Activated B cell treated with CpG ODN at 0.5 μM for 24 hours (primary cell): Measurements from ENCODE around the gene ALPI. TPM values are rescaled to one million over a fixed set of nuclear protein-coding genes. Genes with fewer than 3 reads are reported as not detected.
"Not testable (repeated sequence)": the region's sequence is repeated elsewhere in the genome, so short reads cannot be mapped to it uniquely, and the experiment has no call there.

Source experiments
- ATAC-seq: fragments of 200-7000 bp; cut with Tn5 transposase; one replicate; pipeline ENCODE4 v1.10.0; 2021; ENCODE audit warnings: low read depth, mild to moderate bottlenecking, moderate library complexity
- CTCF ChIA-PET: fragments of 350-600 bp; sonication (Branson Sonifier 250); formaldehyde crosslinking; loops from one replicate; lab custom pipeline; 2021; ENCODE audit warnings: antibody characterized with exemption; lab: Charles Lee
- POLR2A ChIA-PET: fragments of 350-600 bp; sonication (Branson Sonifier 250); formaldehyde crosslinking; loops from one replicate; lab custom pipeline; 2021; ENCODE audit warnings: antibody characterized with exemption; lab: Charles Lee
- DNase-seq: peaks from one replicate; pipeline ENCODE4 v3.0.0; 2022
- H3K27ac Mint-ChIP-seq: one replicate; pipeline ENCODE4 v1.8.0; 2020; ENCODE audit warnings: mixed read lengths
- H3K27me3 Mint-ChIP-seq: one replicate; pipeline ENCODE4 v1.8.0; 2021; ENCODE audit warnings: mixed read lengths
- H3K36me3 Mint-ChIP-seq: one replicate; pipeline ENCODE4 v1.8.0; 2021; ENCODE audit warnings: low read depth, mixed read lengths
- H3K4me1 Mint-ChIP-seq: one replicate; pipeline ENCODE4 v1.8.0; 2021; ENCODE audit warnings: mixed read lengths
- H3K4me3 Mint-ChIP-seq: one replicate; pipeline ENCODE4 v1.8.0; 2020; ENCODE audit warnings: mild to moderate bottlenecking, mixed read lengths
- H3K9me3 Mint-ChIP-seq: one replicate; pipeline ENCODE4 v1.8.0; 2020; ENCODE audit warnings: mixed read lengths
- intact Hi-C: fragments of 100-400 bp; cut with micrococcal nuclease; formaldehyde crosslinking; loops from one replicate; pipeline ENCODE4 v1.15.1; 2024
- total RNA-seq: library from RNA; stranded (reverse); gene quantifications from 2 replicates; pipeline ENCODE4 v1.2.3, GENCODE V29; 2022
- TF ChIP-seq, protein P1 (sequence below): fragments of 200-600 bp; IDR thresholded peaks from one replicate; pipeline ENCODE4 v1.8.0; 2022; ENCODE audit warnings: antibody characterized with exemption, mild to moderate bottlenecking

ALPI gene
- total RNA-seq, 1 donor from 2014 or later, result not detected

DNA sequence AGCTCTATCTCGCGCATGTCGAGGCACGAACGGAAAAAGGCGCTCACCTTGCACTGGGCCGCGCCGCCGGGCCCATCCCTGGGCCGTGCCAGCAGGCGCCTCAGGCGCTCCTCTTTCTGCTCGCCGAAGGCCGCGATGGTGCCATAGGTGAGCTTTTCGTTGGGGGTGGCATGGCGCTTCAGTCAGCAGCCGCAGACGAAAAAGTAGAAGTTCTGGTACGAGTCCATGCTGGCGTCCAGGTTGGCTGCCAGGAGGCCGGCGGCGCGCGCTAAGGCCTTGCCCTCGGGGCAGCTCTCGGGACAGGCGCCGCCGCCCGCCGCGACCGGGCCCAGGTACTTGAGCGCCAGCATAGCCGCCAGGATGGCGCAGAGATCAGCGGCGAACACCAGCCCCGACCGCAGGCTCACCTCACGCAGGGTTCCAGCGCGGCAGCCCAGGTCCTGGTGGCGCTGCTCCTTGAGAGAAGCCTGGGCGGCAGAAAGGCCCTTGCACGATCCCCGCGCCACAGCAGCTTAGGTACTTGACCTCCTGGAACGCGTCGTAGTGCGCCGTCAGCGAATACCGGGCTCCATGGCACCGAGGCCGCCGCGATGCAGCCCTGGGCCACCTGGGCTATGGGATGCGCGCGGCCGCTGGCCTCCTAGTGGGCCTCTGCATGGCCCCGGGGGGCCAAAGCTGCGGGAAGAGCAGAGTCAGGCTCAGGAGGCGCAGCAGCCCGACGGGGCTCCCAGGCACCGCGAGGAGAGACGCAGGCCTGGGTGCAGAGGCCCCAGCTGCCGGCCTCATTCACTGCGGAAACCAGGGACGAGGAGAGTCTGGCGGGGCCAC, 36.5 kb upstream of the ALPI start:
- H3K9me3 Mint-ChIP-seq, result no peaks in the 10 kb centered on the region
- no peaks in the 10 kb centered on the region for H3K36me3 Mint-ChIP-seq
- no peak for DNase-seq
- CTCF ChIA-PET, result no interaction called here
- no peak overlapping the region for H3K4me3 Mint-ChIP-seq
- TF ChIP-seq, protein P1, sequence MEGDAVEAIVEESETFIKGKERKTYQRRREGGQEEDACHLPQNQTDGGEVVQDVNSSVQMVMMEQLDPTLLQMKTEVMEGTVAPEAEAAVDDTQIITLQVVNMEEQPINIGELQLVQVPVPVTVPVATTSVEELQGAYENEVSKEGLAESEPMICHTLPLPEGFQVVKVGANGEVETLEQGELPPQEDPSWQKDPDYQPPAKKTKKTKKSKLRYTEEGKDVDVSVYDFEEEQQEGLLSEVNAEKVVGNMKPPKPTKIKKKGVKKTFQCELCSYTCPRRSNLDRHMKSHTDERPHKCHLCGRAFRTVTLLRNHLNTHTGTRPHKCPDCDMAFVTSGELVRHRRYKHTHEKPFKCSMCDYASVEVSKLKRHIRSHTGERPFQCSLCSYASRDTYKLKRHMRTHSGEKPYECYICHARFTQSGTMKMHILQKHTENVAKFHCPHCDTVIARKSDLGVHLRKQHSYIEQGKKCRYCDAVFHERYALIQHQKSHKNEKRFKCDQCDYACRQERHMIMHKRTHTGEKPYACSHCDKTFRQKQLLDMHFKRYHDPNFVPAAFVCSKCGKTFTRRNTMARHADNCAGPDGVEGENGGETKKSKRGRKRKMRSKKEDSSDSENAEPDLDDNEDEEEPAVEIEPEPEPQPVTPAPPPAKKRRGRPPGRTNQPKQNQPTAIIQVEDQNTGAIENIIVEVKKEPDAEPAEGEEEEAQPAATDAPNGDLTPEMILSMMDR, result no peak
- POLR2A ChIA-PET, result no interaction called here
- peaks cover 29% of the 10 kb centered on the region for H3K27me3 Mint-ChIP-seq
- H3K4me1 Mint-ChIP-seq, result peaks cover 10% of the 10 kb centered on the region
- intact Hi-C loops, result no loop called here
- ATAC-seq, result no peak
- H3K27ac Mint-ChIP-seq, result no peak overlapping the region

DNA sequence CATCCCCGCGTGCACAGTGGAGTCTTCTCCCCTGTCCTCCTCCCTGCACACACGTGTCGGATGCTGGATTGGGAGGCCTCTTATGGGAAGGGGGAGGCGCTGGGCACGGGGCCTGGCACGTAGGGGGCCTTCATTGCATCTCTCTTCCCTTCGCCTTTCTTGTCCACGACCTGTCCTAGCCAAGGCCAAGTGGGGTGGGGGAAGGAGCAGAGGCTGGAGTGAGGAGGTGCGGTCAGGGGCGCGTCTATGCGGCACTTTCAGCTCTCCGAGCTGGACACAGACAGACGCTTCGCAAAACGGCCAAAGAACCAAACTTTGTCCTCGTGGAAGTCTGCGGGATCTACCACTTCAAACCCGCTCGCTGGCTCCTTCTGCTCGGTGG, 35.9 kb upstream of the ALPI start:
- no peak for ATAC-seq
- Mint-ChIP-seq H3K4me3 (no peak overlapping the region), H3K27me3 (peaks cover 29% of the 10 kb centered on the region), H3K36me3 (no peaks in the 10 kb centered on the region), H3K9me3 (no peaks in the 10 kb centered on the region), H3K4me1 (peaks cover 10% of the 10 kb centered on the region), H3K27ac (no peak overlapping the region)
- TF ChIP-seq, protein P1, result no peak
- intact Hi-C loops, result no loop called here
- ChIA-PET POLR2A (no interaction called here), CTCF (no interaction called here)
- no peak for DNase-seq

DNA sequence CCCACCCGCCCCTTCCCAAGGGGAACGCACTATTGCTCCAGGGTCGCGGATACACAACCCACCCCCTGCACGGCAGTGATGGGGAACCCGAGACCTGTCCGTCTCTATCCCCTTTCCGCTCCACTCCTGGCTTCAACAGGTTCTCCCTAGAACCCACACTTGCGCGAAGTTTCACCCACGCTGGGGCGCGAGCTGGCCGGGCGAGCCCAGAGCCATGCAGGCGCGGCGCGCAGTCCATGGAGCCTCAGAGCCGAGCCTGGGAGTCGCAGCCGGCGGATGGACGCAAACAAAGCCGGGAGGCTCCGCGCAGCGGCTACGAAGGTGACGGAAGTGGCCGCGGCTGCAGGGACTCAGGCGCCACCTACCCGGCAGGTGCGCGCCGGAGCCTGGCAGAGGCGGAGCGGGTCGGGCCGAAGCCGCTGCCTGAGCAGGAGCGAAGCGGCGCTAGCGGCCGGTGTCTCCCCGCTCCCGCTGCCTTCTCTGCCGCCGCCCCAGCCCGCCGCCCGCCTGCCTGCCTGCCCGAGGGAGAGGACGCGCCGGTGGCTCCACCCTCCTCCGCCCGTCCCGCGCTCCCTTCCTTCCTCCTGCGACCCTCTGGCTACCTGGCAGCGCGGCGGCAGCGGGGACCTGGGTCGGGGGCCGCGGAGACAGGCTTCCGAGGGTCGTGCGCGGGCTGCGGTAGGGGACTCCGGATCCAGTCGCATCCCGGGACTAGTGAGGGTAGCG, 35.3 kb upstream of the ALPI start:
- DNase-seq (no peak), ATAC-seq (no peak)
- Mint-ChIP-seq H3K9me3 (no peaks in the 10 kb centered on the region), H3K36me3 (no peaks in the 10 kb centered on the region), H3K27me3 (peaks cover 29% of the 10 kb centered on the region), H3K4me1 (peaks cover 10% of the 10 kb centered on the region), H3K27ac (no peak overlapping the region), H3K4me3 (no peak overlapping the region)
- POLR2A ChIA-PET, result no interaction called here
- TF ChIP-seq, protein P1, result no peak
- intact Hi-C loops, result no loop called here
- CTCF ChIA-PET, result no interaction called here

DNA sequence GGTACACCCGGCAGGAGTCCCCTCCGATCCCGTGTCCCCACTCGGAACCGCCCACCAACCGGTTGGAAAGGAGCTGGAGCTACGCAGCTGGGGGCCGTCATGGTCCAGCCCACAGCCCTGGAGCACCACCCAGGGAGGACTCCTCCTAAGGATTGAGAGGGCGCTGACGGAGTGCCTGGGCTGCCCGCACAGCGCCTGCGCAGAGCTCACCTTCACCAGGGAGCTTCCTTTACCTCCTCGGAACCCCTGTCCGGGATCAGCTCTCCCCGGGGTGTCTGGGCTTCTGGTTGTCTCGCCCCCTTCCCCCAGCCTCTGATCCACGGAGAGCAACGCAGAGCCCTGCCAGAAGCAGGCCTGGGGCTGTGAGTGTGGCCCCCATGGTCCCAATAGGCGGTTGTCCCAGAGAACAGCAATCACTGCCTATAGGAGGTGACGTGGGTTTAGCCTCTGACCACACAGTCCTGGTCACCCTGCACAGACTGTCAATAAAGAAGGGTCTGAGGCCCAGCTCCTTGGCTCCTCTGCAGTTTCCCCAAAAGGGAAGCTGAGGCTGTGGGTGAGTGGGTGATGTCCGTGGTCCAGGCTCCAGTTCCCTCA, 34.7 kb upstream of the ALPI start:
- TF ChIP-seq, protein P1, result no peak
- H3K36me3 Mint-ChIP-seq, result no peaks in the 10 kb centered on the region
- H3K9me3 Mint-ChIP-seq, result no peaks in the 10 kb centered on the region
- CTCF ChIA-PET, result no interaction called here
- H3K4me1 Mint-ChIP-seq, result peaks cover 10% of the 10 kb centered on the region
- no peak overlapping the region for H3K4me3 Mint-ChIP-seq
- intact Hi-C loops, result no loop called here
- POLR2A ChIA-PET, result no interaction called here
- peaks cover 26% of the 10 kb centered on the region for H3K27me3 Mint-ChIP-seq
- DNase-seq, result no peak
- no peak for ATAC-seq
- no peak overlapping the region for H3K27ac Mint-ChIP-seq

DNA sequence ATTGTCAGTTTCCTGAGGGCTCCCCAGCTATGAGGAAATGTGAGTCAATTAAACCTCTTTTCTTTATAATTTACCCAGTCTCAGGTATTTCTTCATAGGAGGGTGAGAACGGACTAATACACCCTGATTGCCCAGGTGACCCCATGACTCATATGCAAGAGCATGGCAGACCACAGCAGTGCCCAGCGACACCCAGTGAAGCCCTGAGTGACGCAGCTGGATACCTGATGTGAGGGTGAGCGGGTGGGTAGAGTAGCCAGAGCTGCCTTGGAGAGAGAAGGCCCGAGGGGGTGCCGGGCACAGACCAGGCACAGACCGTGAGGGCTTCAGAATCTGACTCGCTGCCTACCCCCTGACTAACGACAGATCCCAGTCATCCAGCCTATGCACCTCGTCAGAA, 33.9 kb upstream of the ALPI start:
- no peak for ATAC-seq
- H3K9me3 Mint-ChIP-seq, result no peaks in the 10 kb centered on the region
- no peak overlapping the region for H3K4me3 Mint-ChIP-seq
- ChIA-PET POLR2A (no interaction called here), CTCF (no interaction called here)
- H3K4me1 Mint-ChIP-seq, result peaks cover 10% of the 10 kb centered on the region
- DNase-seq, result no peak
- TF ChIP-seq, protein P1, result no peak
- no peak overlapping the region for H3K27ac Mint-ChIP-seq
- peaks cover 26% of the 10 kb centered on the region for H3K27me3 Mint-ChIP-seq
- no peaks in the 10 kb centered on the region for H3K36me3 Mint-ChIP-seq
- intact Hi-C loops, result no loop called here

DNA sequence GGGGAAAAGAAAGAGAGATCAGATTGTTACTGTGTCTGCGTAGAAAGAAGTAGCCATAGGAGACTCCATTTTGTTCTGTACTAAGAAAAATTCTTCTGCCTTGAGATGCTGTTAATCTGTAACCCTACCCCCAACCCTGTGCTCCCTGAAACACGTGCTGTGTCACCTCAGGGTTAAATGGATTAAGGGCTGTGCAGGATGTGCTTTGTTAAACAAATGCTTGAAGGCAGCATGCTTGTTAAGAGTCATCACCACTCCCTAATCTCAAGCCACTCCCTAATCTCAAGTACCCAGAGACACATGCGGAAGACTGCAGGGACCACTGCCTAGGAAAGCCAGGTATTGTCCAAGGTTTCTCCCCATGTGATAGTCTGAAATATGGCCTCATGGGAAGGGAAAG, 33.0 kb upstream of the ALPI start:
- H3K9me3 Mint-ChIP-seq, result not testable (repeated sequence)

DNA sequence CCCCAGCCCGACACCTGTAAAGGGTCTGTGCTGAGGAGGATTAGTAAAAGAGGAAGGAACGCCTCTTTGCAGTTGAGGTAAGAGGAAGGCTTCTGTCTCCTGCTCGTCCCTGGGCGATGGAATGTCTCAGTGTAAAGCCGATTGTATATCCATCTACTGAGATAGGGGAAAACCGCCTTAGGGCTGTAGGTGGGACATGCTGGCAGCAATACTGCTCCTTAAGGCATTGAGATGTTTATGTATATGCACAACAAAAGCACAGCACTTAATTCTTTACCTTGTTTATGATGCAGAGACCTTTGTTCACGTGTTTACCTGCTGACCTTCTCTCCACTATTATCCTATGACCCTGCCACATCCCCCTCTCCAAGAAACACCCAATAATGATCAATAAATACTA, 32.5 kb upstream of the ALPI start:
- H3K4me3 Mint-ChIP-seq, intact Hi-C loops, DNase-seq, H3K9me3 Mint-ChIP-seq, H3K27ac Mint-ChIP-seq, CTCF ChIA-PET, ATAC-seq, H3K4me1 Mint-ChIP-seq, POLR2A ChIA-PET, H3K36me3 Mint-ChIP-seq: not testable (repeated sequence)
- H3K27me3 Mint-ChIP-seq, result peaks cover 20% of the 10 kb centered on the region

More for the DNA sequence above, 33.0 kb upstream of the ALPI start:
- Mint-ChIP-seq H3K4me1 (peaks cover 10% of the 10 kb centered on the region), H3K27me3 (peaks cover 24% of the 10 kb centered on the region)
- H3K4me3 Mint-ChIP-seq, CTCF ChIA-PET, H3K27ac Mint-ChIP-seq, DNase-seq, ATAC-seq, POLR2A ChIA-PET, intact Hi-C loops, H3K36me3 Mint-ChIP-seq: not testable (repeated sequence)
